SW480 (cell line): ENCODE measurements around the gene FRMD4A.

ENCODE experiments used
- DNase-seq: peaks from one replicate; pipeline ENCODE4 v3.0.0-alpha.2; 2016; ENCODE audit warnings: low spot score

Gene FRMD4A

DNA sequence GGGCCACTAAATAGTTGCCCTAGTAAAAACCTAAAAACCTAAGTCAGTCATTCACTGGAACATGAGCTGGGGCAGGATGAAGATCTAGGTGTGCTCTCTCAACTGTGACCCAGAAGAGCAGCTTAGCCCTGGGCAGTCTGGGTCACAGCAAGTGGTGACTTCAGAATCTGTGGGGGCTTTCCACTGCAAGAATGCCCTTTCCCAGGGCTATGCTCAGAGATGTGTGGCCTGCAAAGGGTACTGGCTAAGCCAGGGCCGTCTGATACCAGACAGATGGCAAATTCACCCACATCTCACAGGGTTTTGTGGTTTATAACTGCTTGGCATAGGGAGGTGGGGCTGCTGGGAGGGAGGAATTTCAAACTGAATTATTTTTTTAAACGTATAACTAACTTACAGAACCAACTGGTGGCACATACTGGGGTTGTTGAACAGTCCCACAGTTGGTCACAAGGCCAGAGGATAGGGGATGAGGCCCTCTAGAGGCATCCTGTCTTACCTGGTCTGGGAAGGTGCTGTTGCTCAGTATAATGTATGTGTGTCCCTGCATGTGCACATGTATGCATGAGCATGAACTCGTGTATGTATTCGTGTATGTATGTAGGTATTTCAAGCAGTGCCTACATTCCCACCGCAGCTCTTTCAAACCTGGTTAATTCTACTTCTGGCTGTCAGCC lies 680.7 kb downstream of the FRMD4A start:
- no peak for DNase-seq

DNA sequence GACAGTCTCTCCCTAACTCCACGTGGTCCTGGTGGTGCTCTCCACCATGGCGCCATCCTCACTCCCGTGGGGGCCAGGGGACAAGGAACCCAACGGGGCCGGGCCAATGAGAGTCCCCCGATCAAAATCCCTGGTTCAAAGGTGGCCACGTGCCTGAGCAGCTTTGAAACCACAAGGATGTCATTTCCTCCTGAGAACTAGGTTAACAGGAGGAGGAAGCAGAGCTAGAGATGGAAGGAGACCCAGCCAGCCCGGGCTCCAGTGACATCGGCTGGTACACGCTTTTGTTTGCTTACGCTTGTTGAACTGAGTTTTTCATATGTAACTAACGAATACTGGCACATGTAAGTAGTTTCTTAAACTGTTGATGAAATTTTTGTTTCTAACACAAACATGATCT lies 682.3 kb downstream of the FRMD4A start:
- no peak for DNase-seq

- DNase-seq, result no peak
These were observed 685.9 kb downstream of the FRMD4A start for GRCh38 chr10:13644866-13645265.

GRCh38 chr10:13643016-13643415 lies 687.7 kb downstream of the FRMD4A start:
- DNase-seq, result no peak

- no peak for DNase-seq
These were observed 688.4 kb downstream of the FRMD4A start for GRCh38 chr10:13642293-13642692.

GRCh38 chr10:13637894-13638293 lies 692.8 kb downstream of the FRMD4A start:
- no peak for DNase-seq

- no peak for DNase-seq
These were observed 693.3 kb downstream of the FRMD4A start for GRCh38 chr10:13637303-13637856.

- no peak for DNase-seq
These were observed 693.9 kb downstream of the FRMD4A start for GRCh38 chr10:13636776-13637175.

- no peak for DNase-seq
These were observed 696.5 kb downstream of the FRMD4A start for GRCh38 chr10:13634207-13634606.

DNA sequence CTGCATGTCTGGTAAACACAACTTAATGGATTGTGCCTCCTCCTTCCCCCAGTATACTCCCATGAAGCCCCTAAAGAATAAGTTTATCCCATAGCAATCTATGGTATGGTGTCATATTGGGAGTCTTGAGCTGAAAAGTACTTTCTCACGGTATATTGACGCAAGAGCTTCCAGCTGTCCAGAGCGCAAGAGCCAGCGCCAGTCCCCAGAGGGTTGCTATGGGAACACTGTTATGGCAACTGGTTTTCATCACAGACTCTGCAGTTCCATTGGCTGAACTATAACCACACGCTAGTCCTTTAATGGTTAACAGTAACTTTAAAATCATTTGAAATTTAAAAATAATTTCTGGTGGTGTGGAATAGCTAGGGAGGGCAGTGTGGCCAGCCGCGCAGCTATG lies 697.0 kb downstream of the FRMD4A start:
- DNase-seq, result no peak

- DNase-seq, result no peak
These were observed 697.8 kb downstream of the FRMD4A start for GRCh38 chr10:13632884-13633440.

DNA sequence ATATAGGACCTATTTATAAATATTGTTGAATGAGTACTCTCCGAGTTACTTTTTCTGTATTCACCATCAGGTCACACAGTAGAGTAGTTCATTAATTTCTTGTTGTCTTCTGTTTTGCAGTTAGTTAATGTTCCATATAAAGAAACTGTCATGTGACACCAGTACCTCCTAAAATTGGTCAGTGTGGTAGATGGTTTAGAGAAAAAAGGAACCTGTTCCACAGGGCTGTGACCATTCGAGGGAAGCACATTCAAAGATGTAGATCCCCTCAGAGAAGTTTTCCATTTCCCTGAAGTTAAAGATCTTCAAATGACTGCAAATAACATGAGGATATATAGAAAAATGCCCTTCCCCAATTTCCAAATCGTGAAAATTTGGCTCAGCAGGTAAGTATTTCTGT lies 698.3 kb downstream of the FRMD4A start:
- no peak for DNase-seq

GRCh38 chr10:13631594-13631993 lies 699.1 kb downstream of the FRMD4A start:
- DNase-seq, result no peak

DNA sequence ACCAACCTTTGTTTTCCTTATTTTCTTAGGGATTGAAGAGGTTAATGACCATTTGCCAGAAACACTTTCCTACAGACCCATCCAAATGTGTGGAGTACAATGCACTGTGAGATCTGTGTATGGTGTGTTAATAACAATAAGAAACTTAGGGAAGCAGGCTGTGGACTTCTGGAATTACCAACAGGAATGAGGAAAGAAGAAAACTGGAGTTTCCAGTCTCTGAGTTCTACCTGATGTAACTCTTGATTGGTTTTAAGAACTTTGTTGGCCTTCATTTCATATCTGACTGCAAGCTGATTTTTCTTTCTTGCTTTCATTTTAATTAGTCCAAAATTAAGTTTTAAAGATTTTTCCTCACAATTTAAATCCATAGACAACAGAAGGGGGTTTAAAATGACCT lies 700.5 kb downstream of the FRMD4A start:
- DNase-seq, result no peak

- no peak for DNase-seq
These were observed 701.6 kb downstream of the FRMD4A start for GRCh38 chr10:13629116-13629515.

DNA sequence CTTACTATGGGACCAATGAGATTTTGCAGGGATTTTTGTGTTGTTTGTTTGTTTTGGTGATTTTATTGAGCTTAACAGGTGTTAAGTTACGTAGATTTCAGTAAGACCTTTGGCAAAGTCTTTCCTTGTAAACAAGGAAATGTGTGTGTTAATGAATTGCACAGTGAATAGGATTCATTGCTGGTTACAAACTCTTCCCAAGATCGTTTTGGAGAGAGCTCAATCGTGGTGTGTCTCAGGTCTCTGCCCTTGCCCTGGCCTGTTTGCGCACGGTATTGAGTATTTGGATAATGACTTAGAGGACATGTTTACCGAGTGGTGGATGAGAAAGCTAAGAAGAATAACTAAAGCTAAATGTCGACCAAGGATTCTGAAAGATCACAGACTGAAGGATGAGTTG lies 702.1 kb downstream of the FRMD4A start:
- no peak for DNase-seq

DNA sequence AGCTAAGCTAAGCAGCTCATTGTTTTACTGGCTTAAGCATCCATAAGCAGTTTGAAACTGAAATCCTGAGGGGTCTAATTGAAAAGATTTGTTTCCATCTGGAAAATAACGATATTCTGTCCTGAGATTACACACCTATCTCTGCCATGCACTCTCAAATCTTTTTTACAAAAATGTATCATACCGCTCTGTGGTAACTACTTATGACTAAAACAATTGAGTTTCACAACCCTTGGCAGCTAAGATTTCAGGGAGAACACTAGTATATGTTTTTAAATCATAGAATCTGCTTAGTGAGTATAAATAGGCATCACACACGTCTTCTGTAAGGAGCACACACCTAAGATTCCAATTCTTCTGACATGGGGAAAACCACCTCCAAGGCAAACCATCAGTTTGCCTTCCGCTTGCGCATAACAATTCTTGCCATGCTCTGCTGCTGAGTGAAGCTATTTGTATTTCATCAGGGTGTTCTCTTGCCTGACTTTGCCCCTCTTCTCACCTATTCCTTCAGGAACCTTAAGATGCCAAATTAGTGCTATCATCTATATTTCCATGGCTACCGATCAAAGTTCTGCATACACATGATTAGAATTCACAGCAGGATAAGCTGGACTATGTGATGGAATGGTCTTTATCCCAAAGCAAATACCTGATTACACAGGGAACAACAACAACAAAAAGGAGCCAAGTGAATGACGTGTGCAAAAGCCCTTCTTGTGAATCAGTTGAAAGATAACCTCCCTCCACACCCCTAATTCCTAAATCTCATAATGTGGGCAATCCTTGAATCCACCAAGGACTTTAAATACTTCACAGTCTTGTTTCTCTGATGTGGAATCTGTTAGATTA lies 703.0 kb downstream of the FRMD4A start:
- no peak for DNase-seq

- DNase-seq, result no peak
These were observed 706.1 kb downstream of the FRMD4A start for GRCh38 chr10:13624630-13625029.

DNA sequence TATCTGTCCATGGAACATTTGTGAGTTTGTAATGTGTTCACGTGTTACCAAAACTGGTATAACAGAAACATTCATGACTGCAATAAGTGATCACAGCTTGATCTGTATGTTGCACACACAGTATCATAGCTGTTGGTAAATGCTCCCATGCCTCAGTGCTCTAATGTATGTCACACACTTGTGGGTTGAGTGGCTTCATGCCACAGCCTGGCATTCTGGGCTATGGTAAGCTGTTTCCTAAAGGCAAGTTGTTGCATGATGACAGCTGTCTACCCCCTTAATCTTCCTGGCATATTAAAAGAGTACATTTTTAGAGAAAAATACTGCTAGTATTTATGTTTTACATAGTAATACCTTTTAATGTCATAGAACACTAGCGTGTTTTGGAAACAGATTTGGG lies 708.8 kb downstream of the FRMD4A start:
- DNase-seq, result no peak

GRCh38 chr10:13617116-13617515 lies 713.6 kb downstream of the FRMD4A start:
- no peak for DNase-seq

GRCh38 chr10:13615650-13616300 lies 714.9 kb downstream of the FRMD4A start:
- no peak for DNase-seq

DNA sequence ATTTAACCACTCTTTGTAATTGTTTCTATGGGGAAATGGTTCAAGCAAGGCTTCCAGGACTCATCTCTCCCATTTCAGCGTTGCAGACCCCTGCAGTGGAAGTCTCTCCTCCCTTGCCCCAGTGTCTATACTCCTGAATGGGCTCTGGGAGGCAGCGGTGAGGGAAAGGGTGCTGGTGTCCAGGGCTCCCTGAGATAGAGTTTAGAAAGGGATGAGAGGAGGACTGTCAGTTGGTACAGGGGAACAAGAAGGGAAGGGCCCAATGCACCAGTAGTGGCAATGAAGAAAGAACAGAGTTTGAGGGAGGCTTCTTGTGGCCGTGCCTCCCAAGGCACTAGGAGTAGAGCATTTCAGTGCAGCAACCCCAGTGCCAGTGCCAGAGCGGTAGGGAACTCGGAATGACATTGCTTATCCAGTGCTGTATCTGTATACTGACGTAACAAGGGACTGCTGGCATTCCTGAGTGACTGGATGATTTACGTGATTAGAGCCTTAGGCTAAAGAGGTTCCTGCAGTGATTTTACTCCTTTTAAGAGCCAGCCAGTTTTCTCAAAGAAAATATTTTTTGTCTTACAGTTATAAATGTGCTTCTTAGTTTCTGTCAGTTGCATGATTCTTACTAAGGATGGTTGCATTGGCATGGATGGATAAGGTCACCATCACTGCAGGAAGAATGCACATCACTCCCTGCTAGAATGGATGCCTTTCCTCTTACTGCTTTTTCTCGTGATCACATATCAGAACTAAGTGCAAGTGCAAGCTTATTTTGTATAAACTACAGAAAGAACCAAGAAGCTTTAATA lies 716.0 kb downstream of the FRMD4A start:
- no peak for DNase-seq
